HUDEP-2 (cell line): ENCODE measurements around the gene OCA2.

ENCODE experiments used
- DNase-seq, 76 experiments: peaks; one replicate each; lab custom pipeline; 2025; ENCODE audit not compliant: unreplicated experiment in 76 of 76; lab: John Stamatoyannopoulos, UW

OCA2 gene

DNA sequence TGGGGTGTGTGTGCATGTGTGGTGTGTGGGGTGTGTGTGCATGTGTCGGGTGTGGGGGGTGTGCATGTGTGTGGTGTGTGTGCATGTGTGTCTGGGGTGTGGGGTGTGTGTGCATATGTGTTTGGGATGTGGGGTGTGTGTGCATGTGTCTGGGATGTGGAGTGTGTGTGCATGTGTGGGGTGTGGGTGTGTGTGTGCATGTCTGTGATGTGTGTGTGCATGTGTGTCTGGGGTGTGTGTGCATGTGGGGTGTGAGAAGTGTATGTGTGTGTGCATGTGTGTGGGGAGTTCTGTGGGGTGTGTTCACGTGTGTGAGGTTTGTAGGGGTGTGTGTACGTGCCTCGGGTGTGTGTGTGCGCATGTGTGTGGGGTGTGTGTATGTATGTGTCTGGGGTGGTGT is 6.7 kb upstream of the OCA2 start:
- DNase-seq, result no peak

DNA sequence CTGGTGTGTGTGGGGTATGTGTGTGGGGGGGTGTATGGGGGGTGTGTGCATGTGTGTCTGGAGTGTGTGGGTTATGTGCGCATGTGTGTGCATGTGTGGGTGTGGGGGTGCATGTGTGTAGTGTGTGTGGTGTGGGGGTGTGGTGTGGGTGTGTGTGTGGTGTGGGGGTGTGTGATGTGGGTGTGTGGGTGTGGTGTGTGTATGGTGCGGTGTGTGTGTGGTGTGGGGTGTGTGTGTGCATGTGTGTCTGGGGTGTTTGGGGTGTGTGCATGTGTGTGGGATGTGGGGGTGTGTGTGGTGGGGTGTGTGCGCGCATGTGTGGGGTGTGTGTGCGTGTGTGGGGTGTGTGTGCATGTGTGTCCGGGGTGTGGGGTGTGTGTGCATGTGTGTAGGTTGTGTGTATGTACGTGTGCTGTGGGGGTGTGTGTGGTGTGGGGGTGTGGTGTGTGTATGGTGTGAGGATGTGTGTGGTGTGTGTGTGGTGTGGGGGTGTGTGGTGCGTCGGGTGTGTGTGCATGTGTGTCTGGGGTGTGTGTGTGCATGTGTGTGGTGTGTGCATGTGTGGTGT is 6.2 kb upstream of the OCA2 start:
- no peak for DNase-seq

DNA sequence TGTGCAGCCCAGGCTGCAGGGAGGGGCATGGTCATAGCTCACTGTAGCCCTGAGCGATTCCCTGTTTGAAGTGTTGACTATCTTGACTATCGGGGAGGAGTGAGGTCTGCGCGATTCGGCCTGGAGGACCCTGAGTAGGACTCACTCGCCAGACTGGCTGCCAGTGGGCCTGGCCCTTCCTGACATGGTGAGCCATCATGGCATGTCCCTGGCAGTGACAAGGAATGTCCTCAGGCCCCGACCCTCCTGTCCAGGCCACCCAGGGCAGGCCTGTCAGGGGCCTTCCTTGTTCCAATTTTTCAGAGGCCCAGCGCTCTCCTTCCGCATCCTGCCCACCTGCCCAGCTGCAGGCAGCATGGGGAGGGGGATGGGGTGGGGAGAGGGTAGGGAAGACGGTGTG is 5.2 kb upstream of the OCA2 start:
- DNase-seq, result no peak

DNA sequence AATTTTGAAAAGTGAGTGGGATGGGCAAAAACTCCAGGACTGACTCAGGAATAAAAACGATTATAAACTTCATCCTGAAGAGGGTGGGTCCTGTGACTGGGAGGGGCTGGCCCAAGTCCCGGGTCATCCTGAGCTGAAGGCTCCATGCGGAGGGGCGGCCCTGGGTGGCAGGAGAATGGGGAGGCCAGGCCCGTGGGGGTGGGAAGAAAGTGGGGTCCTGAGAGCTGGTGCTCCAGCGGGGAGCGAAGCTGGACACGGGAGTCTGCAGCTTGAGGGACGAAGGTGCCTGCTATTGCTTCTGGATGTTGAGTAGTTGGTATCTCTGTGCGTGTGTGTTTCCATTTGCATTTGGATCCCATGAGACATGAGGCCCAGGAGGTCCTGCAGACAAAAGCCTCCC is 4.7 kb upstream of the OCA2 start:
- DNase-seq, result no peak

DNA sequence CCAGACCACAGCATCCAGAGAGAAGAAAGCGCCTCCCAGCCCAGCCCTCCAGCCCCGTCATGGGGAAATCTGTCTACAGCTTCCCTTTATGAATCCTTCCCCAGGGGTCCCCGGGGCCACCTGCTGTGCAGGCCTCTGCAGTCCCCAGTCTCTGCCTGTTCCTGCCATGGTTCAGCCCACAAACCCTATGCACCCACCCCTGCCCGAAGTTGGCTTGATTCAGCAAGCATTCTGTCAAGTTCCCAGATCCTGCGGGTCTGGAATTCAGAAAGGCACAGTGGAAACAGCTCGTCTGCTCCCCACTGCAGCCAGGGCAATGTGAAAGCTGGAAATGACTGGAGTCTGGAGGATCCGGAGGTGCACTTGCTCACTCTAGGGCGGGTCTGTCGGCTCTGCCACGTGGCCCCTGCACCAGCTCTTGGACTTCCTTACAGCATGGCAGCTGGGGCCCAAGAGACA is 2.9 kb upstream of the OCA2 start:
- DNase-seq, result no peak

DNA sequence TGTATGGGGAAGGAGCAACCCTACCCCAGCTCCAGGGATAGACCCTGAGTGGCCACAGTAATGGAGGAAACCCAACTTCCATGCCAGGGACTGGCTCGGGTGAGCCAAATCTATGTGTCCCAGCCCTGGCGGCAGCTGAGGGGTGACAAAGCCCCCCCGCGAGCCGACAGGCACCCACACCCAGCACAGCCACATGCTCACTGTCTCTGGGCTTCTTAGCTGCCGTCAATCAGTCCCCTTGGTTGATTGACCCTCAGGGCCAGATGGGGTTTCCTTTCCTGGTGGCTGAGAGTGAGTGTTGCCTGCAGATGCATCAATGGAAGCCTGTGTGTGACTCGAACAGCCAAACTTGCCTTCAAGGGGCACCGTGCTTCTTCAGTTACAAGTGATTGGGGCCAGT is 2.1 kb upstream of the OCA2 start:
- no peak for DNase-seq

DNA sequence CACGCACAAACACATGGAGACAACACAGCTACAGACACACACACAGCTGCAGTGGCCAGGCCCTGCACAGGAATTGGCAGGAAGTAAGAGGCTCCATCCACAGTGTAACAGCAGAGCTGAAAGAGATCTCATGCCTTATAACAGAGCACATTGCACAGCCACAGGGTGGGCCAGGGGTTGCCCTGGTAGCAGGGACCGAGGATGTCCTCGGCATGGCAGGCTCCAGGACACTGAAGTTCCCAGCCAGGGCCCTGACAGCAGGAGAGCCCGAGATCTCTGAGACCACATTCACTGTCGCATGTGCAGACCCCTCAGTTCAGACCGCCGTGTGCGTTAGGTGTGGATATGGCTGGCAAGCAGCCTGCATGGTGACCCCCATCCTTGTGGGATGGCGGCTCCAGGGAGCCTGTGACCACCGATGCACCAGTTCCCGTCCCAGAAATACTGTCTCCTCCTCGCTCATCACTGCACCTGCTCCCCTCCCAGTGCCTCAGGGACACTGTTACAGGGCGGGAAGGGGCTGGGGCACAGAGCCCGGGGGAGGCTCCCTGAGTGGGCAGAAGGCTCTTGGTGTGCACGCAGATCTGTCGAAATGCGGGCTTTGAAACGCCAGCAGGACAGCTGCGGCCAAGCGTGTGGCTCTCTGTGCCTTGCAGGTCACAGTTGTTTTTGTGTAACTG is 1.5 kb upstream of the OCA2 start:
- DNase-seq, result no peak

DNA sequence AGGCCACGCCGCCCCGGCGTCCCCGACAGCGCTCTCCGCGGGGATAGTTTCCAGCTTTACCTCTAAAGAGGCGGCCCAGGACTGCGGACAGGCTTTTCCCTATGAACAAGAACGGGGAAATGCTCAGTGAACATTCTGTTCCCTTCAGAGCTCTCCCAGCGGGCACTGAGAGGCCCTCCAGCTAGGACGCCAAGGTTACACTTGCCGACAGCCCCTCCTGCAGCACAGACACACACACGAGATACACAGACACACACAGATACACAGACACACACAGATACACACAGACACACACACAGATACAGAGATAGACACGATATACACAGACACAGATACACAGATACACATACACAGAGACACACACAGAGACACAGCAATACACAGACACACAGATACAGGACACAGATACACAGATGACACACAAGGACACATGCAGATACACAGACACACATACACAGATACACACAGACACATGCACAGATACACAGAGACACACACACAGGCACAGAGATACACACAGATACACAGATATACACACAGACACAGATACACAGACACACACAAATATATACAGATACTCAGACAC is 533 bp upstream of the OCA2 start:
- no peak for DNase-seq

DNA sequence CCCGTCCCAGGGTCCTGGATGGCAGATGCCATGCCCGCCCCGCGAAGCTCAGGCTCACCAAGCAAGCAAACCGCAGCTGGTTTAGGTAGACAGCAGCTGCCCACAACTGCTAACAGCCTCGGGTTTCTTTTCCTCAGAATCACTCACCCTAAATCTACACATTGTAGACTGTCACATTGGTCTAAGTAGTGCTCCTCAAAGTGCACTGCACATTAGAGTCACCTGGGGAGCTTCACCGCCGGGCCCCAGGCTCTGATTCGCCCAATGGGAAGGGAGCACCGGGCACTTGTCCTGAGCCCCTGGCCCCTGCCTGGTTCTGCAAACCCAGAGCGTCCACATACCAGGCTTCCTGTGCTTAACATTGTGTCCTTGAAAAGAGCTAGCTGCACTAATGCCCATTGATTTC is 752 bp downstream of the OCA2 start:
- DNase-seq, result no peak

DNA sequence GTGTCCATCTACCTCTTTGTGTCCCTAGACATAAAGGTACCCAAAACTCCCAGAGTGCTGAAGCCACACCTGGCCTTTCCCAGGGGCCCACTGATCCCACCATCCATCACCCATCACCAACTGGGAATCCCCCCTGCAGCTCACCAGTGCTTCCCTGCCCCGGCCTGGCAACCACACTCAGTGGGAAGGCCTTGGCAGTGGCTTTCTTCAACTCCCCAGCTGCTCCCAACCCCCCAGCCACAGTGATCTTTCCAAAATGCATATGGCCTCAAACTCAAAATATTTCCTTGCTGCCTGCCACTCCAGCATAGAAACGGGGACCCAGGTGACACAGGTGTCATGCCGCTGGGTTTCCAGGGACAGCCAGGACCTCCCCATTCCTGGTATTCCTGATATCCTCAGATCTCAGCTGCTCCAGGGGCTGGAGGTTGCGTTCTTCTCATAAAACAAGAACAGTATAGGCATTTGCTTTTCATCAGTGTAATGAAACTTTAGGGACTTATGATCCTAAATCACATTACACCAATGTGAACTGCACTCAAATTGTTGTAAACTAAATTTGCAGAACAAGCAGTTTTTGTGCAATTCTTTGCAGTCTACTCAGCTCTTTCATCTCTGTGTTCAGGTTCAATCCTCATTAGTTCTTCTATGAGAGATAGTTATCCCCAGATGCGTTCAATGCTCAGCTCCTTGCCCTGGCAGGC is 1.3 kb downstream of the OCA2 start:
- DNase-seq, result no peak

DNA sequence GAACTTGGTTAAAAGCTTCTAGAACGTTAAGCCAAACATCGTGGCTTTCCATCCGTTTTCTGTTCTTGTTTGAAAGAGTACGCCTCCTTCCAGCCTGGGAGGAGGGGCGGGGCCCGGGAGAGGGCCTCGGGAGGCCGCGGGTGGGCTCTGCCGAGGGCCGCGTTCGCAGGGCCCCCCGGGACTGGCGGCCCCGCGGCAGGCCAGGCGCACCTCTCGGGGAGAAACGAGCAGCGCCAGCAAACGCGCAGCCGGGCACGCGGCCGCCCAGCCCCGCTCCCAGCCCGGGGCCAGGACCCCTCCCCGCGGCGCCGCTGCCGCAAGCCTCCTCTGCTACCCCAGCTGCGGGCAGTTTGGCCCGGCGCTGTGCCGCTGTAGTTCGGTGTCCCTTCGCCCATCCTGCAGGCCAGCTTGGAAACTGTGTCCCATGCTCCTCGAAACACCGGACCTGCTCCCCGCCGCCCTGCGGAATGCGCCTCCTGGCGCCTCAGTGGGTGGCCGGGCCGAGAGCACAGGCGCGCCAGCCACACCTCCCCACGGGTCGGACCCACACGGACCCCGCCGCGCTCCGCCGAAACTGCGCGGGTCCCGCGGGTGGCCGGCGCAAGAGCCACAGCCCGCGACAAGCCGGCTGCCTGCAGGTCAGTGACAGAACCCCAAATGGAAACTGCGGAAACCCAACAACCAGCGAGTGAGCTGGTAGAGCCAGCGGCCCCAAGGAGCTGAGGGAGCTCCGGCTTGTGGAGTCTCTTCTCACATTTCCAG is 2.3 kb downstream of the OCA2 start:
- DNase-seq, result no peak

DNA sequence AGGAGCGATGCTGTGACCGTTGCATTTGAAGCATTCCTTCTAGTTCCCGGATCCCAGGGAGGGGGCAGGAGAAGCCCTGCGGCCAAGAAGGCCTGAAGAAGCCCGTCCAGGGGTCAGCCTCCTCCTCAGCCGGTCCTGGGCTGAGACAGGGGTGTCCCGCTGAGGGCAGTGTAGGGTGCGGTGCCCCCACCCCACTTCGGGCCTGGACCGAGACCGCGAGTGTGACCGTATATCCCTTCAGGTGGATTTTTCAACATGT is 2.8 kb downstream of the OCA2 start:
- no peak for DNase-seq

DNA sequence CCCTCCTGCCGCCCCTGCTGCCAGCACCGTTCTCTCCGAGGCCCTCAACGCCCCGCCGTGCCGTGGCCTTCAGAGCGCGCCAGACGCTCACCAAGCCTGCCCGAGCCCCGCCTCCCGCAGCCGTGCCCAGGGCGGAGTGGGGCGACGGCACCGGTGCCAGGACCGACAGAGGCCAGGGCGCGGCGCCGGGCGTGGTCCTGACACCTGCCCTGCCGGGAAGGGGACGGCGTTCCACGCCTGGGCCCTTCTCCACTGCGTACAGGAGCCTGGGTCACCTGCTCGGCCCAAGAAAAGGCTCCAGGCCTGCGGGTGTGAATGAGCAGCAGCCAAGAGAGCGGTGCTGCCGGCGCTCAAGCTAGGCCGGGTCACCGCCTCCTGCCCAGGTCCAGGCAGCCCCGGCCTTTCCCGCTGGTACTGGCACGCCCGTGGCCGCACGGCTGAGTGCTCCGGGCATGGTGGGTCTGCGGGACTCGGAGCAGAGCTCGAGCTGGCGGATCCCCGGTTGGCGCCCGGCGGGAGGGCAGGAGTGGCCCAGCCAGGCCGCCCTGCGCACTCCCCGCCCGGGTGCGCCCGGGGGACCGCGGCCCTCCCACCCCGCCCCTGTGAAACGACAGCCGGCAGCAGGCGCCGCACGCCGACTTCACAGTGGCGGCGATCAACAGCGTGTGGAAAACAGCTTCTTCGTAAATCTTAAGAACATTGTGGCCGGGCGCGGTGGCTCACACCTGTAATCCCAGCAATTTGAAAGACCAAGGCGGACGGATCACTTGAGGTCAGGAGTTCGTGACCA is 4.2 kb downstream of the OCA2 start:
- peak in 8 of 76 experiments; percentile 5 to 43 (median 10) for DNase-seq

DNA sequence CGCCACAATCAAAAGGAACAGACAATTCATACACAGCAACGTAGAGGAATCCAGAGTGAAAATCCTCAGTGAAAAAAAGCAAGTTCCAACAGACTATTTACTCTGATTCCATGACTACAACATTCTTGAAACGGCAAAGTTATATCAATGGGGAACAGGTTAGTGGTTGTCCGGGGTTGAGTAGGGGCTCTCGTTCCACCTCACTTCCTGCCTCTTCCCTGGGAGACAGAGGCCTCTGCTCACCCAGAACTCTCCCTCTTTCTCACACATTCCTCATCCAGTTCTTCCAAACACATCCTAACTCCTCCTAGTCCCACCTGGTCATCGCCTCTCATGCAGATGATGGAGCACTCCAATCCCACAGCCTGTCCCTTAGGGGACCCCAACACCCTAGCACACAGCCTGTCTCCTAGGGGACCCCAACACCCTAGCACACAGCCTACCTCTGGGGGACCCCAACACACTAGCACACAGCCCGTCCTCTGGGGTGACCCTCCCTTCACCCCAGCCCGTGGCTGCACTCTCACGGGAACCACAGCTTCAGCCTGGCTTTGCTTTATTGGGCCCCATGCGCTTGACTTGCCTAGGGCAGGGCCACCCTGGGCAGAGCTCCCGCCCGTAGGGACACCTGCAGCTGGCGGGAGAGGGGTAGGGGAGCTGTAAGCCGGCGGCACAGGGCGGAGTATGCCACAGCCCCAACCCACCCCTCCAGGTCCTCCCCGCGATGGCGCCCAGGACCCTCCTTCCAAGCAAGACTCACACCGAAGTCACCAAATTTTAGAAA is 5.2 kb downstream of the OCA2 start:
- no peak for DNase-seq

DNA sequence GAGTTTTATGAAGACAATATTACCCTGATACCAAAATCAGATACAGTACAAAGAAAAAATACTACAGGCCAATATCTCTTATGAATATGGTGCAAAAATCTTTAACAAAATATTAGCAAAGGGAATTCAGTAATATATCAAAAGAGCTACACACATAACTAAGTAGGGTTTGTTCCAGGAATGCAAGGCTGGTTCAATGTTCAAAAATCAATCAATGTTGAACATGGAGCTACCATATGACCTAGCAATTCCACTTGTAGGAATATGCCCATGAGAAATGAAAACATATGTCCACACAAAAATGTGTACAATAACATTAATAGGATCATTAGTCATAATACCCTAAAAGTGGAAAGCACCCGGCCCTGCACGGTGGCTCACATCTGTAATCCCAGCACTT is 7.8 kb downstream of the OCA2 start:
- DNase-seq, result no peak

DNA sequence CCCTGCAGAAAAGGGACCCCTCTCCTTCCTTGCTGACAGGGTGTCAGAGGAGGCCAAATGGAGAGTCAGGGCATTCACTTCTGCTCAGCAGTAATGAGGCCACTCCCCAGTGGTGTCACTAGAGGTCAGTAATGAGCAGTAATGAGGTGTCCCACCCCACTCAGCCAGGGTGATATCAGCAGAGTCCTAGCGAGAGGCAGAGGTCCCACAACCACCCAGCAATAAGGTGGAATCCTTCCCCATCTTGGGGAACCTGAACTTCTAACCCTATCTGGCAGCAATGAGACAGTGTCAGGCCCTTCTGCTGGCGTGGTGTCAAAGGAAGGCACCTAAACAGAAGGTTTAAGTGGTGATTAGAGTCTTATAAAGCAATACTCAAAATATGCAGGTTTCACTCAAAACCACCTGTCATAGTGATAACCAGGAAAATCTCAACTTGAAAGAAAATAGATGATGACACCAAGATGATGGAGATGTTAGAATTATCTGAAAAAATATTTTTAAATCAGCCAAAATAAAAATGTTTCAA is 12.9 kb downstream of the OCA2 start:
- DNase-seq, result peak in 57 of 76 experiments; percentile 7 to 73 (median 36)

DNA sequence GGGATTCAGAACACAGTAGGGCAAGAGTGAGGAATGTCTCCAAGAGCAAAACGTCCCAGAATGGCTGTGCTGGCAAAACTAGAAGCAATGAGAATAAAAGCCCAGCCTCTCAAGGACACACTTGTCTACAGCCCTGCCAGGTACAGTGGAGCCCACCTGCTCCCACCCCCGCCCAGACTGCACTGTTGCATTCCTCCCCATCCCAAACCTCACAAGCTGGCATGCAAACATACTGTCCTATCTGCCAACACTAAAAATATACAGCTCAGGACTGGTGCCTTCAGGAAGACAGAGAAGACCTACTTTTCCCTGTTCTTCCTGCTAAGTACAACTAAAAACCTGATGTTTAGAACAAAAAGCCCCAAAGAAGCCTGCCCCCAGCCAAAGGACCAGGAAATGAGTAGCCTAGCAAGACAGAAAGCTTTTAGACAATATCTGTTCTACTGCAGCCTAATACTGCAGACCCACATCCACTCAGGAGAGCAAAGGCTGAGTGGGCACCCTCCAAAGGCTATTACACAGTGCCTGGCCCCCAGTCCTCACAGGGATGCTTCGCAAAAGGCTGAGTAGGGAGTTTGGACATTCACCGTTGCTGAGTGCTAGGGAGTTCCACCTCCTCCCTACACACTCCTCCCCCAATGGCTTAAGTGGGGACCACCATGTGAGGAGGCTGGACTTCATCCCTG is 13.5 kb downstream of the OCA2 start:
- DNase-seq, result no peak

DNA sequence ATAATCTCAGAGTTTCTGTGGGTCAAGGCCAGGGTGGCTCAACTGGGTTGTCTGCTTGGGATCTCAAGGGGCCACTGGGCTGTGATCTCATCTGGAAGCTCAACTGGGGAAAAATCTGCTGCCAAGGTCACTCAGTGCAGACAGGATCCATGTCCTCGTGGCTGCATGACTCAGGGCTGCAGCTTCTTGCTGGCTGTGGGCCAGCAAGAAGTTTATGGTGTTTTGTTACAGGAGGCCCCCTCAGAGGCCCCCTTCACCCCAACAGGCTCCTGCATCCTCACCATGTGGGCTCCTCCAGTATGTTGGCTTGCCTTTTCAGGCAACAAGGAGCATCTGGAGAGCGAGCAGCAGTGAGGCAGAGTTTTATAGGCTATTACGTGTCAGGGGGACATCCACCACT is 14.6 kb downstream of the OCA2 start:
- DNase-seq, result no peak
